HG03060 (cell line): ENCODE results near the gene IL17C.
"Not testable (repeated sequence)": the region's sequence is repeated elsewhere in the genome, so short reads cannot be mapped to it uniquely, and the experiment has no call there.

ENCODE experiments used
- ATAC-seq: cut with Tn5 transposase; IDR thresholded peaks from one replicate; pipeline ENCODE4 v1.9.1; 2021; ENCODE audit warnings: low read depth, moderate number of reproducible peaks; ENCODE audit not compliant: unreplicated experiment

The IL17C gene

DNA sequence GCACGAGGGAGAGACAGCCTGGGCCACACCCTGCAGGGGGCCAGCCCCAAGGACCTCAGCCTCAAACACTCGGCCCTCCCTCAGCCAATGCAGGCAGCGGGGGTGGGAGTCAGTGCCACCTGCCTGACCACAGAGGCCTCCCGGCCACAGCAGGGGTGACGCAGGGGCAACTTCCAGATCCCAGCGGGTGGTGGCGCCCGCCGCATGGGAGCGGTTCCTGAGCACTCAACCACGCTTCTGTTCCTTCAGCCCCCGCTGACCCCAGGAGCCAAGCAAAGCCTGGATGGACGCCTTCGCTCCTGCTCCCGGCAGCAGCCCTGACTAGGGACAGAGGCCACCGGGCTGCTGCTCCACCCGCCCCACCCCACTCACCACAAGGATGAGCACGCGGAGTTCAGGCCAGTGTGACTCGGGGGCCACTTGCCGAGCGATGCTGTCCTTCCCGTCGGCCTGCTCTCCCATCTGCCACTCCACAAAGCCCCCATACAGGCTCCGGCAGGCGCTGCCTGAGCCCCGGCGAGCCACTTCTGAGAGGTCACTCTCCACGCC is 17.4 kb downstream of the IL17C start:
- ATAC-seq: no peak

DNA sequence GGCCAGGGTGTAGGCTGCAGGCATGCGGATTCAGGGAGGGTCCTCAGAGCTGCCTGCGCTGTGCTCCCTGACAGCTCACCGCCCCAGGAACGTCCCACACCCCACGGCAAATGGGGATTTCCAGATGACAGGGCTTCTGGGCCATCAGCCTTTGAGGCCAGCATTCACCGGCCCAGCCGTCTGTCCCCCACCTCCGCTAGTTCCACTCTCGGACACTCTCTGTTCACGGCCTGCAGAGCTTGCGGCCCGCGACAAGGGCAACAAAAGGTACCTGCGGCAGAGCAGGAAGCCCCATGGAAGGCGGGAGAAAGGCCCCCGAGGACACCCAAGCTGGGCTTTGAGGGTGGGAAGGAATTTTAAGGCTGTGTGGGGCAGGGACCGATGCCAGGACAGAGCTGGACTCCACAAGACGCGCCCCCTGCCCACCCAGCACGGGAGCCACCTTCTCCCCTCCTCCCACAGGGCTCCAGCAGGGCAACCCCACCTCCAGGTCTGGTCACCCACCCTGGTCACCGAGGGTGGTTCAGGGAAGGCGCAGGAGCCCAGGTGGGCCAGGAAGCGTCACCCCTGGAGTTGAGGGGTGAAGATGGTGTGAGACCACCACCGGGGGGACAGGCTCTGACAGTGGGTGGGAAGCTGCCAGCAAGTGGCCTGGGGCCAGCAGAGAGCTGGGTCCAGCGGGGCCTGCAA is 18.1 kb downstream of the IL17C start:
- no peak for ATAC-seq

DNA sequence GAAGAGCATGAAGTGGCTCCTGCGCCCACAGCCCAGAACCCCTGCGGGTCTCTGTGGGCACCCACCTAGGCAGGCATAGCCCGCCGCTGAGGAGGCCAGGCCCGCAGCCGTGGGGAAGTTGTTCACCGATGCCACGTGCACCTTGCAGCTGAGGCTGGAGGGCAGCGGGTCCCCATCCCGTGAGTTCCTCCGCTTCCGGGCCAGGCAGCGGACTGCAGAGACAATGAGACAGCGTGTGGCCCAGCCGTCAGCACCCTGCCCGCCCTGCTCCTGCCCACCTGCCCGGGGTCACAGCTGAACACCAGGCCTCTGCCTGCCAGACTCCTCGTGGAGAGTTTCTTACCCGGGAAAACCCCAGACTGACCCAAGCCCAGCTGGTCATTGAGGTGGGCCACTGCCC is 19.0 kb downstream of the IL17C start:
- no peak for ATAC-seq

DNA sequence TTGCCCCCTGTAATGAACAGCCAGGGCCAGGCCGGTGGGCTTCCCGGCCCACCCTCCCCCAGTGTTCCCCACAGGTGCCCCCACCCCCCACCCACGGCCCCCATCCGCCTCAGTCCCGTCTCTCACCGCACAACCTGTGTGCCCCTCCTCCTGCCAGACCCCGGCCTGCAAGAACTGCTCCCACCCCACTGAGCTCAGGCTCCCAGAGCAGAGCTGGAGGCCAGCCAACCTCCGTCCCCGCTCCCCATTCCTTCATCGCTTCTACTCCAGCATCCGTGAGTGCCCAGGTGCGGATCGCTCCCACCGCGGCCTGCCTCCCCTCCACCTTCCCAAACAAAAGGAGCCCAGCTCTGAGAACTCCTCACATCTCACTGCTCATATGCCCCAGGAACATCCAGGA is 20.3 kb downstream of the IL17C start:
- no peak for ATAC-seq

DNA sequence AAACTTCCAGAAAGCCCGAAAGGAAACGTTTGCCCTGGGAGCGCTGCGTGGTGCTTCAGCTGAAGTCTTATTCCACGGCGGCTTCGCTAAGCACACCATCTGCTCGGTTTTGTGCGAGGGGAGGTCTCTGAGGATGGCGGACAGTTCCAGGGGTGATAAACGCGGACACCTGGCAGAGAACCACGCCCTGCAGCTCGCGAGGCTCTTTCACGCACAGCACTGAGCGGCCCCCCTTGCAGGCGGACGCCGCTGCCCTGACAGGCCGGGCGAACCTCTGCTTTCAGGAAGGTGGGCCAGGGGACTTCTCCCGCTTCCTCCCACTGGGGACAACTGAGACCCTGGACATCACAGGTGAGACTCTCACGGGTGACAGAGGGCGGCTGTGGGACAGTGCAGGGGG is 20.8 kb downstream of the IL17C start:
- ATAC-seq: no peak

DNA sequence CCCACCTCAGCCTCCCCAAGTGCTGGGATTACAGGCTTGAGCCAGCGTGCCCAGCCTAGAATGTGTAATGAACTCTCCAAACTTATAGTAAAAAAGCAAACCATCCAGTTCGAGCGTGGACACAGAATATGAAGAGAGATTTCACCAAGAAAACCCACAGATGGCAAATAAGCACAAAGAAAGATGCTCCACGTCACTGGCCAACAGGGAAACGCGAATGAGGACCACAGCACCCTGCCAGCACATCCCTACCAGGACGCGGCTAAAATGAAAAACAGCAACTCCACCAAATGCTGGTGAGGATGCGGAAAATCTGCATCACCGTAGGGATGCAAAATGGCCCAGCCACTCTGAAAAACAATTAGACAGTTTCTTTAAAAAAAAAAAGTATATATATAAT is 23.1 kb downstream of the IL17C start:
- no peak for ATAC-seq

DNA sequence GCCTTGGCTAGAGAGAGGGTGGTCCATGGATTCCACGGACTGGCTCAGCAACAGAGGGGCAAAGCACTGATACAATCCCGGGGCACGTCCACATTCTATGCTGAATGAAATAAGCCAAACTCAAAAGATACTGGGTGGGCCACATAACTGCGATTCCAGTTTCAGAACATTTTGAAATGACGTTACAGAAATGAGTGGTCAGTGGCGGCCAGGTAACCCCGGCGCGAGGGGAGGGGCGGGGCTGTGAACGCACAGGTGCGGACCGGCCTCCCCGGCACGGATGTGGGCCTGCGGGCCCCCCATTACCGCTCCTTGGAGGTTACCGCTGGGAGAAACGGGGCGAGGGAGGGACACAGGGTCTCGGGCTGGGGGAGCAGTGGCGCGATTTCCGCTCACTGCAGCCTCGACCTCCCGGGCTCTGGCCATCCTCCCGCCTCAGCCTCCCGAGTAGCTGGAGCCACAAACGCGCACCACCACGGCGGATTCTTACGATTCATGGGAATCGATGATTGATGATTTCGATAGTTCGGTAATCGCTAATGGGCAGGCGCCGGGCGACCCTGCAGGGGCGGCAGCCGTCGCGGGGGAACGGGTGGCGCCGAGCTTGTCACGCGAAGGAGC is 24.0 kb downstream of the IL17C start:
- peak; percentile 3 for ATAC-seq

DNA sequence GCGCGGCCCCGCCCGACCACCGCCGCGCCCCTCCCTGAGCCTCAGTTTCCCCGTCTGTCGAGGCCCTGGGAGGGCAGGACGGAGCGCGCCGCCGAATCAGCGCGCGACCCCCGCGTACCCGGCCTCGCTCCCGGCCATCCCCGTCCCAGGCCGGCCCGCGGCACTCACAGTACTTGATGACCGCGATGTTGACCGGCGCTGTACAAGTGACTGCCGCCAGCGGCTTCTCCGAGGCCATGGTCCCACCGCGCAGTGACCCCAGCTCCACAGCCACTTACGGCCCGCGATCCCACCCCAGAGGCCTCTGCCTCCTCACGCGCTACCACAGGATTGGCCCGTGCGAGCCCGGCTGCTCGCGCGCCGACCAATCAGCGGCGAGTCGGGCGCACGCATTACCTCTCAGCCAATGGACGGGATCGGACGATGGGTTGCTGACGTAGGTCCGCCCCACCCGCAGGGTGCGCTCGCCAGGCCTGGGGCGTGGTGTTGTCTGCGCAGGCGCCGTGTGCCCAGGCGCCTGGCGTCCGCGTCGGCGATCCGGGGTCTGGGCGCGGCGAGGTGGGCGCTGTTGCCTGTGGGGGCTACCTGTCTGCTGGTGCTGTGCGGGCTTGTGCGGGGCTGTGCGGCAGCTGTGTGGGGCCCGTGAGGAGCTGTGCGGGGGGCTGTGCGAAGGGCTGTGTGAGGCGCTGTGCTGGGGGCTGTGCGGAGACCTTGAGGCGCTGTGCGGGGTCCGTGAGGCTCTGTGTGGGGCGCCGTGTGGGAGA is 24.7 kb downstream of the IL17C start, which contains the start of gene MVD:
TSS of gene MVD (minus strand) at position 249 of the 764 bp plus-strand sequence. CDS start at position 238, 11 bp downstream.
- ATAC-seq: peak; percentile 85

DNA sequence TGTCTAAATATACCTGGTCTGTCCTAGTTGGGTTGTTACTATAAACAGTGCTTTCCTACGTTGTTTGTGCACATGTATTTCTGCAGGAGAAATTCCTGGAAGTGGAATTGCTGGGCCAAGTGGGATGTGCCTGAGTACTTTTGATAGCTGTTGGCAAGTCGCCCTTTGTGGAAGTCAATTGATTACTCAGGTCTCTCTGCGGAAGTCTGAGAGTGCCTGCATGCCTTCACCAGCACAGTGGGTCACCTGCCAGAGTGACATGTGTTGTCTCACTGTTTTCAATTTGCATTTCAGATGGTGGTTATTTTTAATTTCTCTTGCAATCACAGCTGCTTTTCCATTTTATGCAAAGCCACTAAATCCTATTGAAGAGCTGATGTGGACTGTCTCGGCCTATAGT is 26.8 kb downstream of the IL17C start:
- no peak for ATAC-seq

DNA sequence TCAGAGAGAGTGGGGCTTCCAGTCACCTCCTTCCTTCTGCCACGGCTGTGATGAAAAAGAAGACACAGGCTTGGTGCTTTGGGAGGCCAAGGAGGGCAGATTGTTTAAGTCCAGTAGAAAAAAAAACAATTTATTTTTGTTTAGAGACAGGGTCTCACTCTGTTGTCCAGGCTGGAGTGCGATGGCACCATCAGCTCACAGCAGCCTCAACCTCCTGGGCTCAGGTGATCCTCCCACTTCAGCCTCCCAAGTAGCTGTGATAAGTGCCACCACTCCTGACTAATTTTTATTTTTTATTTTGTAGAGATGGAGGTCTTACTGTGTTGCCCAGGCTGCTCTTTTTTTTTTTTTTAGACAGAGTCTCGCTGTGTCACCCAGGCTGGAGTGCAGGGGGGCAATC is 27.2 kb downstream of the IL17C start:
- ATAC-seq: no peak

DNA sequence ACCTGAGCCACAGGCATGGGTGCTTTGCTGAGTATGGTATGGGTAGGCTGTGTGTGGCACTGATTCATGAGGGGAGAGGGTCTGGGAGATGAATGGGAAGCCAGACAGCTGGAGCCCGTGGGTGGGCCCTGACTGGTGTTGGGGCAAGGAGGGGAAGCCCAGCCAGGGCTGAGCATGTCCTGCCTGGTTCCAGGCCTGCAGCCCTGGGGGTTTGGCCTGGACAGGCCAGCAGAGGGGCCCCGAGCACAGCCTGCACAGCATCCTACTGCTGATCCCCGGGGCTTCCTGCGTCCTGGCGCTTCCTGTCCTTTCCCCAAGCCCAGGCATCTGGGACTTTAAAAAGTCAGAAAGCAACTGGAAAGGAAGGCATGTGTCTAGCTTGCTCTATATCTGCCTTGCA is 29.1 kb downstream of the IL17C start:
- ATAC-seq: no peak

DNA sequence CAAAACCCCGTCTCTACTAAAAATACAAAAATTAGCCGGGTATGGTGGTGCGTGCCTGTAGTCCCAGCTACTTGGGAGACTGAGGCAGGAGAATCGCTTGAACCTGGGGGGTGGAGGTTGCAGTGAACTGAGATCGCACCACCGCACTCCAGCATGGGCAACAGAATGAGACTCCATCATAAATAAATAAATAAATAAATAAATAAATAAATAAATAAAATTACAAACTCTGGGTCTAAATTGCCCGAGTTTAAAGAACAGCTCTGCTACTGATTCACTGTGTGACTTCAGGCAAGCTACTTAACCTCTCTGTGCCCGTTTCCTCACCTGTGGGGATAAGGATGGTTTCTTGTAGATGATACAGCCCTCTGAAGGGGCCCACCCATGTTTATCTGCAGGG is 31.1 kb downstream of the IL17C start:
- ATAC-seq: not testable (repeated sequence)

DNA sequence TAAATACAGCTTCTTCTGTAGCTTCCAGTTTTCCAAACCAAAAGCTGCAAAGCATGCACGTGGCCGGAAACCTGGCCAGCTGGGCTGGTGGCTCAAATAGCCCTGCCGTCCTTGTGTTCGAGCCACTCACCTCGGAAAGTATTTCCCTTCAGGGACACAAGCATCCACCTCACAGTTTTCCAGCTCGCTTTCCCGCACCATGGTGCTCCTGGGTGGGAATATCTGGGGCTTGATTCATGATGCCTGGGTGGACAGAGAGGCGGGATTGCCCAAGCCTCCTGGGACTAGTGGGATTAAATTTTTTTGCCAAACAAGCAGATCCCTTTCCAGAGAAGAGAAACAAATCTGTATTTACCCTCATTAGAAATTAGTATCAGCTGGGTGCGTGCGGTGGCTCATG is 31.6 kb downstream of the IL17C start:
- ATAC-seq: no peak

DNA sequence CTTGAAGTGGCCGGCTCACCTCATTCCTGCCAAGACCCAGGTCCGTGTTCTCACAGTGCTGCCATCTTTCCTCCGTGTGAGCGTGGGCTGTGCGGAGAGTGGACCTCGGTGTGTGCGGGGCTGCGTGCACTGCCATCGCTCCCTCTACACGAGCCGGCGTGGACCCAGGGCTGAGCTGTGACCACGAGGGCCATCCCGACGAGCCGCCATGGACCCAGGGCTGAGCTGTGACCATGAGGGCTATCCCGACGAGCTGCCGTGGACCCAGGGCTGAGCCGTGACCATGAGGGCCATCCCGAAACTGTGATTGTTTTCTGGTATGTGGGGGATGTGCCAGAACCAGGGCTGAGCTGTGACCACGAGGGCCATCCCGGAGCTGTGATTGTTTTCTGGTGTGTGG is 33.4 kb downstream of the IL17C start:
- no peak for ATAC-seq

DNA sequence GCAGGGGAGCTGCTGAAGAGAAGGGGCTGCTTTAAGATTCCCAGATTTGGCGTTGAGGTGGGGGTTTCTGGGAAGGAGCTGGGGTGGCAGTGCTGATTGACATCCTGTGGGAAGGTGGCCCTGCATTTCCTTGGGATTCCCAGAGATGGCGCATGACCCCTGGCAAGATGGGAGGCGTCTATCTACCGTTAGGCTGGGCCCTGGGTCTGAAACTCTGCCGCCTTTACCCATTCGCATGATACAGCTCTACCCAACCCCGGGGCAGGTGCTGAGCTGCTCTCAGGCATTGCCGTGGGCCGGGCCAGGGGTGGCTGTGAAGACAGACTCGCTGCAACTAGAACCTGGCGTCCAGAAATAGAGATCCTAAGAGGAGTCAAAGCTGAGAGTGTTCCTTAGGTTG is 34.4 kb downstream of the IL17C start:
- ATAC-seq: no peak

DNA sequence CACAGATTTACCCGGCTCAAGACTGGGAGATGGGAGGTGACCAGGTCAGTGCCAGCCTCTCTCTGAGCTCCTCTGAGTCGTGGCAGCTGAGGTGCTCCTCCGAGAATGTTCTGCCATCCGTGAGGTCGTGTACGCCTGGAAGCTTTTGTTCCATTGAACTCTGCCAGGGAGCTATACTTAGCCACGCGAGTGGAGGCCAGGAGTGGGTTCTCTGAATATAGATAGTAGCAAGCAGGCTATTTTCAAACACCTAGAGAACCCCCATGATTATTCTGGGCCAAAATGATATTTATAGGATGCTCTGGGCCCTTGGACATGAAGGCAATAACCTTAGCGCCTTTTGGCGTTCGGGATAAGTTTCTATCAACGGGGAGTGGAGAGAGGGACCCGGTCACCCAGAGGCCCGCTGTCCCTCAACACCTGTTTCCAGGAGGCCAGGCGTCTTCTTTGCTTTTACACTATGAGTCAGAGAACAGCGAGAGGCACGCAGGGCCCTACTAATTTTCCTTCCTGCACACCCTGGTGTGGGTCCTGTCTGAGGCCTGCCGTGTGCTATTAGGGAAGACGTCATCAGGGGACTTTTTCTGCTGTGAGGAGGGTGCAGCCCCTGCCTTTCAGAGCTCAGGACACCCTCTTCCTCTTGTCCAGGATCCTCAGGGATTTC is 35.5 kb downstream of the IL17C start:
- no peak for ATAC-seq

DNA sequence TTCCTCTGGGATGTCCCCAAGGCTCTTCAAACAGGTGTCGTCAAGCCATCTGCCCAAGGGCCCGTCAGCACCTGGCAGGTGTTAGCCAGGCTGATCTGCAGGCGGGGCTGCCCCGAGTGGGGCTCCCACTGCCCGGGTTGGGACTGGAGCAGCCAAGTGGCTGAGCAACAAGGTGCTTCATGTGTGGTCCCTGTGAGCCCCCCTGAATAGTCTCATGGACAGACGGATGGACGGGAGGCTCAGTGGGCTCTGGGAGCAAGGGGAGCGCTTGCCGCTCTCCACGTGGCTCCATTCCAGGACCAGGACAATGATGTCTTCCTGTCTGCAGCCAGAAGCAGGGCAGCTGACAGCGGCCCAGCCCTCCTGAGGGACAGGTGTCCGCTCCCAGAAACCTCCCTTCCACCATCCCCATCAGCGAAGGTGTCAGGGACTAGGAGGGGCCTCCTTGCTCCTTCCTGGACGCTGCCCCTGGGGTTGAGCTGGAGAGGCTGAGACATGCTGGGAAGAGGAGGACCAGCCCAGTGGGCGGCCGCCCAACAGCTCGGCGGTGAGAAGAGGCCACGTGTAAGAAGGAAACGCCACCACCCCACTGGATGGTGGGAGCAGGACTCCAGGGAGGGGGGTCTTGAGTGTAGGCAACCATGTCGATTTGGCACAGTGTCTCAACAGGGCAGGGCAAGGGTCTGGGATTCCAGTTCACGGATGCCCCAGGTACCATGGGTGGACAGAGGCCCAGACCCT is 38.3 kb downstream of the IL17C start:
- ATAC-seq: no peak

DNA sequence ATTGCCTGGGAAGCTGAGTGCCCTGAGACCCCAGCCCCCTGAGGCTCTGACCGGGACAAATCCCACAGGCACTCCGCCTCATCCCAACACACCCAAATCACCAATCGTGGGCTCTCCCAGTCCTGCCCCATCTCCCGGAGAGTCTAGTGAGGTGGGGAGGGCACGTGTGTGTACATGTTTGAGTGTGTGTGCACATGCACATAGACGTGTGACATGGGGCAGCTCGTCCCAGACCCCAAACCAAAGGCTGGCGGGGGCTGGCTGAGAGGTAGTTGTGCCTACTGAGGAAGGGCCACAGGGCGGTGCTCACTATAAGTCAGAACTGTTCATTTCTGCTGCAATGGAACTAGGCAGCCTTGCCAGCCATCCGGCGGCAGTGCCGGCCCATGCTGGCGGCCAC is 39.3 kb downstream of the IL17C start:
- no peak for ATAC-seq

DNA sequence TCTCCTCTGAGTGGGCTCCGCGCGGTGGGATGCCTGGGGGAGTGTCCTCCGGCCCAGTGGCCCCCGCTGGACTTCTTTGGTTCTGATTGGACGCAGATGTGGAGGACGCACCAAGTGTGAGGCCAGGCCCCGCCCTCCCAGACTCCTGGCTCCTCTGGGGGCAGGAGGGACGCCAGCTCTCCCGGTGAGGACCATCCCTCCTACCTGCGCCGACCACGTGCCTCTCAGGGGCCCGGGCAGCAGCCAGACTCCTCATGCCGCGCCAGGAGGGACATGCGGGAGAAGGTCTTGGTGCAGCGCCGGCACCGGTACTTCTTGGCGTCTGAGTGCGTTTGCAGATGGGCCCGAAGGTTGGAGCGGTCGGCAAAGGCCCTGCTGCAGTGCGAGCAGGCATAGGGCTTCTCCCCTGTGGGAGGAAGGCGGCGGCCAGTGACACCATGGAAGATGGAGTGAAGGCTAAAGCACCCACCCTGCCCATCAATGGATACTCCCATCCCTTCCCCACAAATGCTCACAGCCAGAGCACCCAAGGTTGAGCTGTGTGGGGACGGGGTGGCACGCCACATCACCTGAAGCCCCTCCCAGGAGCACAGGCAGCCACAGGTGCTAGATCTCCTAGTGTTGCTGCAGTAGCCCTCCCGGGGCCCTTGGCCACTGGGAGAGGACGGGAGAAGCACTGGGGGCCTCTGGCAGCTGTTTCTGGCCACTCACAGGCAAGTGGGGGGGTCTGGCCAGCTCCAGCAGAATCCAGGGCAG is 40.0 kb downstream of the IL17C start:
- no peak for ATAC-seq
